Testis (tissue), 2 donors: ENCODE results near the gene C2orf68.

Experiments used
- POLR2A ChIP-seq: fragments of 450-650 bp; IDR thresholded peaks from one replicate; pipeline ENCODE4 v1.6.1; 2017; ENCODE audit warnings: antibody characterized with exemption, mild to moderate bottlenecking, moderate library complexity
- TF ChIP-seq, protein P1 (sequence below), 3 experiments: fragments of 450-650 bp in 2 of 3; fragments of 200-600 bp in 1 of 3; sonication (generic) in 1 of 3; IDR thresholded peaks; one replicate each; pipeline ENCODE4 v1.5.1; 2016 to 2019; ENCODE audit warnings: antibody characterized with exemption in 3 of 3, mild to moderate bottlenecking in 2 of 3, moderate library complexity in 1 of 3

GRCh38 chr2:85656468-85656867 lies 44.6 kb upstream of the C2orf68 start:
- TF ChIP-seq, protein P1, sequence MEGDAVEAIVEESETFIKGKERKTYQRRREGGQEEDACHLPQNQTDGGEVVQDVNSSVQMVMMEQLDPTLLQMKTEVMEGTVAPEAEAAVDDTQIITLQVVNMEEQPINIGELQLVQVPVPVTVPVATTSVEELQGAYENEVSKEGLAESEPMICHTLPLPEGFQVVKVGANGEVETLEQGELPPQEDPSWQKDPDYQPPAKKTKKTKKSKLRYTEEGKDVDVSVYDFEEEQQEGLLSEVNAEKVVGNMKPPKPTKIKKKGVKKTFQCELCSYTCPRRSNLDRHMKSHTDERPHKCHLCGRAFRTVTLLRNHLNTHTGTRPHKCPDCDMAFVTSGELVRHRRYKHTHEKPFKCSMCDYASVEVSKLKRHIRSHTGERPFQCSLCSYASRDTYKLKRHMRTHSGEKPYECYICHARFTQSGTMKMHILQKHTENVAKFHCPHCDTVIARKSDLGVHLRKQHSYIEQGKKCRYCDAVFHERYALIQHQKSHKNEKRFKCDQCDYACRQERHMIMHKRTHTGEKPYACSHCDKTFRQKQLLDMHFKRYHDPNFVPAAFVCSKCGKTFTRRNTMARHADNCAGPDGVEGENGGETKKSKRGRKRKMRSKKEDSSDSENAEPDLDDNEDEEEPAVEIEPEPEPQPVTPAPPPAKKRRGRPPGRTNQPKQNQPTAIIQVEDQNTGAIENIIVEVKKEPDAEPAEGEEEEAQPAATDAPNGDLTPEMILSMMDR (IDR thresholded peaks at IDR 0.05): no peak
- TF ChIP-seq POLR2A: no peak
